Measurements from ENCODE around the gene AR. TPM values are rescaled to one million over a fixed set of nuclear protein-coding genes. Genes with fewer than 3 reads are reported as not detected.

The AR gene, protein sequence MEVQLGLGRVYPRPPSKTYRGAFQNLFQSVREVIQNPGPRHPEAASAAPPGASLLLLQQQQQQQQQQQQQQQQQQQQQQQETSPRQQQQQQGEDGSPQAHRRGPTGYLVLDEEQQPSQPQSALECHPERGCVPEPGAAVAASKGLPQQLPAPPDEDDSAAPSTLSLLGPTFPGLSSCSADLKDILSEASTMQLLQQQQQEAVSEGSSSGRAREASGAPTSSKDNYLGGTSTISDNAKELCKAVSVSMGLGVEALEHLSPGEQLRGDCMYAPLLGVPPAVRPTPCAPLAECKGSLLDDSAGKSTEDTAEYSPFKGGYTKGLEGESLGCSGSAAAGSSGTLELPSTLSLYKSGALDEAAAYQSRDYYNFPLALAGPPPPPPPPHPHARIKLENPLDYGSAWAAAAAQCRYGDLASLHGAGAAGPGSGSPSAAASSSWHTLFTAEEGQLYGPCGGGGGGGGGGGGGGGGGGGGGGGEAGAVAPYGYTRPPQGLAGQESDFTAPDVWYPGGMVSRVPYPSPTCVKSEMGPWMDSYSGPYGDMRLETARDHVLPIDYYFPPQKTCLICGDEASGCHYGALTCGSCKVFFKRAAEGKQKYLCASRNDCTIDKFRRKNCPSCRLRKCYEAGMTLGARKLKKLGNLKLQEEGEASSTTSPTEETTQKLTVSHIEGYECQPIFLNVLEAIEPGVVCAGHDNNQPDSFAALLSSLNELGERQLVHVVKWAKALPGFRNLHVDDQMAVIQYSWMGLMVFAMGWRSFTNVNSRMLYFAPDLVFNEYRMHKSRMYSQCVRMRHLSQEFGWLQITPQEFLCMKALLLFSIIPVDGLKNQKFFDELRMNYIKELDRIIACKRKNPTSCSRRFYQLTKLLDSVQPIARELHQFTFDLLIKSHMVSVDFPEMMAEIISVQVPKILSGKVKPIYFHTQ
- 10 to 100 TPM in 3 of 4 donors, 1 to 10 TPM in 1; 8.0 to 22.2 (median 14.6) TPM for total RNA-seq

DNA sequence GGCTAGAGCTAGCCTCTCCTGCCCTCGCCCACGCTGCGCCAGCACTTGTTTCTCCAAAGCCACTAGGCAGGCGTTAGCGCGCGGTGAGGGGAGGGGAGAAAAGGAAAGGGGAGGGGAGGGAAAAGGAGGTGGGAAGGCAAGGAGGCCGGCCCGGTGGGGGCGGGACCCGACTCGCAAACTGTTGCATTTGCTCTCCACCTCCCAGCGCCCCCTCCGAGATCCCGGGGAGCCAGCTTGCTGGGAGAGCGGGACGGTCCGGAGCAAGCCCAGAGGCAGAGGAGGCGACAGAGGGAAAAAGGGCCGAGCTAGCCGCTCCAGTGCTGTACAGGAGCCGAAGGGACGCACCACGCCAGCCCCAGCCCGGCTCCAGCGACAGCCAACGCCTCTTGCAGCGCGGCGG is at the start of gene AR:
Gene AR, plus strand, starts transcription at position 204 of the 400 bp plus-strand sequence. CDS start 1,126 bp downstream, outside the sequence.
- DNase-seq (ENCODE audit: low spot score) (no peak), ATAC-seq (ENCODE audit: low FRiP score) (peak; percentile 74)
- TF ChIP-seq, protein P1, sequence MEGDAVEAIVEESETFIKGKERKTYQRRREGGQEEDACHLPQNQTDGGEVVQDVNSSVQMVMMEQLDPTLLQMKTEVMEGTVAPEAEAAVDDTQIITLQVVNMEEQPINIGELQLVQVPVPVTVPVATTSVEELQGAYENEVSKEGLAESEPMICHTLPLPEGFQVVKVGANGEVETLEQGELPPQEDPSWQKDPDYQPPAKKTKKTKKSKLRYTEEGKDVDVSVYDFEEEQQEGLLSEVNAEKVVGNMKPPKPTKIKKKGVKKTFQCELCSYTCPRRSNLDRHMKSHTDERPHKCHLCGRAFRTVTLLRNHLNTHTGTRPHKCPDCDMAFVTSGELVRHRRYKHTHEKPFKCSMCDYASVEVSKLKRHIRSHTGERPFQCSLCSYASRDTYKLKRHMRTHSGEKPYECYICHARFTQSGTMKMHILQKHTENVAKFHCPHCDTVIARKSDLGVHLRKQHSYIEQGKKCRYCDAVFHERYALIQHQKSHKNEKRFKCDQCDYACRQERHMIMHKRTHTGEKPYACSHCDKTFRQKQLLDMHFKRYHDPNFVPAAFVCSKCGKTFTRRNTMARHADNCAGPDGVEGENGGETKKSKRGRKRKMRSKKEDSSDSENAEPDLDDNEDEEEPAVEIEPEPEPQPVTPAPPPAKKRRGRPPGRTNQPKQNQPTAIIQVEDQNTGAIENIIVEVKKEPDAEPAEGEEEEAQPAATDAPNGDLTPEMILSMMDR (IDR thresholded peaks at IDR 0.05) = no peak

GRCh38 chrX:67500617-67501016 is 43.2 kb upstream of the AR start:
- TF ChIP-seq, protein P1 (IDR thresholded peaks at IDR 0.05) = no peak
- DNase-seq (ENCODE audit: low spot score) (no peak), ATAC-seq (ENCODE audit: low FRiP score) (no peak)

GRCh38 chrX:67503004-67503403 is 40.8 kb upstream of the AR start:
- TF ChIP-seq, protein P1 (IDR thresholded peaks at IDR 0.05) = no peak
- no peak for DNase-seq (ENCODE audit: low spot score)
- ATAC-seq (ENCODE audit: low FRiP score) = no peak

DNA sequence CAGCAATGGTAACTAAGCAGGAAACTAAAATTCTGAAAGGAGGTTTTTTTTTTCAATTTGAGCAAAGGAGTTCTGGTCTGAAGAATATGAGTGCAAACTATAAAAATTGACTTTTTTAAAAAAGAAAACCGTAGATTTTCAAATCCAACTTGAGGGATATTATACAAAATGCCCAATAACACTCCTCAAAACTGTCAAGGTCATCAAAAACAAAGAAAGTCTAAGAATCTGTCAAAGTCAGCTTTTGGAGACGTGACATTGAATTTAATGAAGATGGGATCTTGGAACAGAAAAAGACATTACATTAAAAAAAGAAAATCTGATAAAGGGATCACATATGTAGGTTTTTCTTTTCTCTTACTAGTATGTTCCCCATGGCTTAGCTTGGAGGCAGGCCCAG is 40.4 kb upstream of the AR start:
- DNase-seq (ENCODE audit: low spot score) = no peak
- TF ChIP-seq, protein P1 (IDR thresholded peaks at IDR 0.05) = no peak
- no peak for ATAC-seq (ENCODE audit: low FRiP score)

DNA sequence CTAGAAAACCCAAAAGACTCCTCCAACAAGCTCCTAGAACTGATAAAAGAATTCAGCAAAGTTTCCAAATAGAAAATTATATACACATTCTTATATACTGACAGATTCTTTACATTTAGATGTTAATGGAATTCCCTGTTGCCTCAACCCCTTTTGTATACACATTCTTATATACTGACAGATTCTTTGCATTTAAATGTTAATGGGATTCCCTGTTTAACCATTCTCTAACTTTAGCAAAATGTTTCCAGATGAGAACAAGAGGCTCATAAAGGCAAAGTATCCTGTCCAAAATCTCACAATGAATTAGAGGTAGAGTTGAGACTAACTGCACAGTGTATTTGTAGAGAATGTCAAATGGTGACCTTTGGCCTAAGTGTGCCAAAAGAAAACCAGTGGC is 23.1 kb upstream of the AR start:
- no peak for ATAC-seq (ENCODE audit: low FRiP score)
- no peak for DNase-seq (ENCODE audit: low spot score)
- TF ChIP-seq, protein P1 (IDR thresholded peaks at IDR 0.05) = no peak

DNA sequence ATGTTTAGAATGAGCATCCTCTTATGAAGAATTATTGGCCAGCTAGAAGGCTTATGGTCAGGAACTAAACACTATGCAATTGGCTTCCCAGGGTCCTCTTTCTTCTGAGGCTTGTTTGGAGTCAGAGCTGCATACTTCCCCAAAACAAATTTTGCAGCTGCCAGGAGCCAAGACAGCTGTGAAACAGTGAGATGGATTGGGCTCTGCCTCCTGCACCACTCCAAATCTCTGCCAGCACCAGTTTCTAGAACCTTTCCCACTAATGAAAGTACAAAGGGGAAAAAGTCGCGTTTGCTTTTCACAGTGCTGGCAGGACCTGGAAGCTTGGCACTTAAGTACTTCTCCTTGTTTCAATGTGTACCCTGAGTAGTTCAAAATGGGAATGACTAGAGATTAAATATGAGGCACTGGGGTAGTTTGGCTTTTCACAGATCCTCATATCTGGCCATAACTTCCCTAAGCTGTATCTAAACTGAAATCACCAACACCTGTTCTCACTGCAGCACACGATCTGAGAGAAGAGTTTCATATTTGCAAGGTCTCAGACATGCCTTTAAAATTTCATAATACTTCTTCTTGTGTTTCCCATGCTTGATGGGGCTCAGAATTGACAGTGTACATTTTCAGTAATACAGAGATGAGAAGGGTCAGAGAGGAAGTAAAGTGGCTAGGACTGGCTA is 20.7 kb upstream of the AR start:
- no peak for ATAC-seq (ENCODE audit: low FRiP score)
- TF ChIP-seq, protein P1 (IDR thresholded peaks at IDR 0.05) = no peak
- DNase-seq (ENCODE audit: low spot score) = no peak

All from omental fat pad (tissue), 4 donors.